ENCODE data around the gene TMEM74B.

TMEM74B gene

DNA sequence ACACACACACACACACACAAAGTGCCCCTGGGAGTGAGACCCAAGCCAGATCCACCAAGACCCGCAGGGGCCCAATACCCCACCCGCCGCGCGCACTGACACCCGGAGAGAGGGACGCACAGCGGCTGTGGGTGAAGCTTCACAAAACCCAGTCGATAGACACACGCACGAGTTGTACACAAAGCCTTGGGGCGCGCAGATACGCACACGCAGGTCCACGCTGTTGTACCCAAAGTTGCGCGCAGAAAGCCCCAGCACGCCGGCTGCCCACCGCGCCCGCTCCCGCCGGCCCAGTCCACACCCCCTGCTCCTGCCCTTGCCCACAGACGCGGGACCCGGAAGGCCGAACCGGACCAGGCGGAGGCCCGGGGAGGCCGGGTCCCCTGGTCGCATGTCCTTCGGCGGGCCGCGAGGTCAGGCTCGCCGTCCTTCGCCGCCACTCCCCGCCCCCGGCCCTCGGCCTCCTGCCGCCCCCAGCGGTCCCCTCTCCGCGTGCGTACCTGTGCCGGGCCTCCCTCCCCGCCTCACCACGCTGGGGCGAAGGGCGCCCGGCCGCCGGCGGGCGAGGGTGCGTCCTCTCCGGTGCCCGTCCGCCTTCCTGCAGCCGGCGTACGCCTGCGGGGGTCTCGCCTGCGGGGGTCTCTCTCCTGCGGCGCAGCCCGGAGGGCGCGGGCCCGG is at the start of gene TMEM74B:
TSS of gene TMEM74B (minus strand) at position 344 of the 678 bp plus-strand sequence. CDS start 1,180 bp downstream, outside the sequence.
- H3K4me3 ChIP-seq (ENCODE audit: control insufficient read depth, low read depth, low read length) = peak within 1 kb of the TSS; percentile 10
- TF ChIP-seq, protein P1, sequence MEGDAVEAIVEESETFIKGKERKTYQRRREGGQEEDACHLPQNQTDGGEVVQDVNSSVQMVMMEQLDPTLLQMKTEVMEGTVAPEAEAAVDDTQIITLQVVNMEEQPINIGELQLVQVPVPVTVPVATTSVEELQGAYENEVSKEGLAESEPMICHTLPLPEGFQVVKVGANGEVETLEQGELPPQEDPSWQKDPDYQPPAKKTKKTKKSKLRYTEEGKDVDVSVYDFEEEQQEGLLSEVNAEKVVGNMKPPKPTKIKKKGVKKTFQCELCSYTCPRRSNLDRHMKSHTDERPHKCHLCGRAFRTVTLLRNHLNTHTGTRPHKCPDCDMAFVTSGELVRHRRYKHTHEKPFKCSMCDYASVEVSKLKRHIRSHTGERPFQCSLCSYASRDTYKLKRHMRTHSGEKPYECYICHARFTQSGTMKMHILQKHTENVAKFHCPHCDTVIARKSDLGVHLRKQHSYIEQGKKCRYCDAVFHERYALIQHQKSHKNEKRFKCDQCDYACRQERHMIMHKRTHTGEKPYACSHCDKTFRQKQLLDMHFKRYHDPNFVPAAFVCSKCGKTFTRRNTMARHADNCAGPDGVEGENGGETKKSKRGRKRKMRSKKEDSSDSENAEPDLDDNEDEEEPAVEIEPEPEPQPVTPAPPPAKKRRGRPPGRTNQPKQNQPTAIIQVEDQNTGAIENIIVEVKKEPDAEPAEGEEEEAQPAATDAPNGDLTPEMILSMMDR (conservative IDR thresholded peaks at IDR 0.05; ENCODE audit: control insufficient read depth, insufficient read depth, low read depth, low read length) = no peak
- no peak for DNase-seq (ENCODE audit: low read depth)

DNA sequence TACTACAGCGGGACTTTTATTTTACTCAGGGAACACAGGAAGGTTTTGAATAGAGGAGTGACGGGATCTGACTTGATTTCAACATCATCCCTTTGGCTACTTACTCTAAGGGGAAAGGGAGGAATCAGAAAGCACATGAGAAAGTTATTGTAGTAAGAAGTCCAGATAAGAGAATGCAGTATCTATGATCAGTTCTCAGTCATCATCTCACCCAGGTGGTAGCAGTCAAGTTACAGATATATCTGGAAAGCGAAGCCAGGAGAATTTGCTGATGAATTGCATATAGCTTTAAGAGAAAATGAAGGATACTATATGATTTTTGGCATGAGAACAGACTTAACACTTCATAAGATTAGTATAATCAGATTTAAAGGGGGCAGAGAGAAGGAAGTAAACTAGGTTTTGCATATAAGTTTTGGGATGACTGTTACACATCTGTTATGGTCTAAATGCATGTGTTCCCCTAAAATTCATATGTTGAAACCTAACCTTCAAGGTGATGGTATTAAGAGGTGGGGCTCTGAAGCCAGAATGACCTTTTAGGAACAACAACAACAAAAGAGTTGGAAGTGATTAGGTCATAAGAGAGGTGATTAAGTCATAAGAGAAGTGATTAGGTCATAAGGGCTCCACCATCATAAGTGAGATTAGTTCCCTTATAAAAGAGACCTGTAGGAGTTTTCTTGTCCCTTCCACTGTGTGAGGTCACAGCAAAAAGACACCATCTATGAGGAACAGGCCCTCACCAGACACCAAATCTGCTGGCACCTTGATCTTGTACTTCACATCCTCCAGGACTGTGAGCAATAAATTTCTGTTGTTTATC is 47.7 kb upstream of the TMEM74B start:
- TF ChIP-seq, protein P1 (conservative IDR thresholded peaks at IDR 0.05; ENCODE audit: control insufficient read depth, insufficient read depth, low read depth, low read length) = no peak
- no peak for DNase-seq (ENCODE audit: low read depth)
- H3K4me3 ChIP-seq (ENCODE audit: control insufficient read depth, low read depth, low read length) = no peak overlapping the region

DNA sequence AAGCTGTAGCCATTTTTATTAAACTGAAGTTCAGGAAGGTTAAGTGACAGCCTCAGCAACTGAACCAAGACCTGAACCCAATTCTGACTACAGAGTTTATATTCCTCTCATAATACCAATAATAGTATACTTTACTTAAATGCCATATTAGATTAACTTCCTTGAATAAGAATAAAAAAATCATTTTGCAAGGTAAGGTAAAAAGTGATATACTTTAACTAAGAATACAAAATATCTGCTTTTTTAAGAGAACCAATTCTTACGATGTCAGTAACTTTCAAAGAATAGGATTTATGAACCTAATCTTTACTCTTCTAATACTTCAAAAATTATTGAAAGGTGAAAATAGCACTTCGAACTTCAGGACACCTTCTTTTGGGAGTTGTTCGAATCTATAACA is 44.8 kb upstream of the TMEM74B start:
- TF ChIP-seq, protein P1 (conservative IDR thresholded peaks at IDR 0.05; ENCODE audit: control insufficient read depth, insufficient read depth, low read depth, low read length) = no peak
- DNase-seq (ENCODE audit: low read depth) = no peak
- no peak overlapping the region for H3K4me3 ChIP-seq (ENCODE audit: control insufficient read depth, low read depth, low read length)

DNA sequence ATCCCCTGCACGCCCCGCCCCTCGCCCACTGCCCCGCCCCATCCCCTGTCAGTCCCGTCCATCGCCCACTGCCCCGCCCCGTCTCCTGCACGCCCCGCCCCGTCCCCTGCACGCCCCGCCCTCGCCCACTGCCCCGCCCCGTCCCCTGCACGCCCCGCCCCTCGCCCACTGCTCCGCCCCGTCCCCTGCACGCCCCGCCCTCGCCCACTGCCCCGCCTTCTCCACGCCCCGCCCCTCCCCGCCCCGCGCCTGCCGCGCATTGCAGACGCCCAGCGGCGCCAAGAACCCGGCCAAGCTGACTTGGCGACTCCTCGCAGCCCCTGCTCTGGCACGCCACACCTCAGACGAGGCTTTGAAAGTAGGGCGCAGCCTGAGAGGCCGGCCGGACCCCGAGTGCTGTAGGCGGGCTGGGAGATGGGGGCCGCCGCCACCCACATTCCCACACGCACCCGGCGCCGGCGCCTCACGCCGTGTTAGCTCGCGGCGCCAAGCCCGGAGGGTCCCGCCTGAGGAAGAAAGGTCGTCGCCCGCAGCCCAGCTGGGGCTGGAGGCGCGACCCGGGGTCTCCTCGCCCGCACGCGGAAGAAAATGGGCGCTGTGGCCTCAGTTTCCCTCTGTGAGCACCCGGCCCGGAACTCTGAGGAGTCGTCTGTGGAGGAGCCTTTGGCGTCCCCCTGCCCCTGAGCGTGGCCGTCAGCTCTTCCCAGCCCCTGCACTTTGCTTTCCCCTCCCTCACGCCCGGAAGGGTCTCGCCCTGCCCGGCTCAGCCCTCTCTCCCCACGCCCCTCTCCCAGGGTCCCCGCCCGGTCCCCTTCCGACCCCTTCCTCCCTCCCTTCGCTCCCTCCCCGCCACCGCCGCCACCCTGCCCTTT is 41.2 kb upstream of the TMEM74B start, which contains the start of gene RAD21L1:
TSS of gene RAD21L1 (plus strand) at position 262 of the 872 bp plus-strand sequence. CDS start 2,410 bp downstream, outside the sequence.
- TF ChIP-seq, protein P1 (conservative IDR thresholded peaks at IDR 0.05; ENCODE audit: control insufficient read depth, insufficient read depth, low read depth, low read length) = no peak
- peak within 1 kb of the TSS; percentile 55 for H3K4me3 ChIP-seq (ENCODE audit: control insufficient read depth, low read depth, low read length)
- peak; percentile 55 for DNase-seq (ENCODE audit: low read depth)

DNA sequence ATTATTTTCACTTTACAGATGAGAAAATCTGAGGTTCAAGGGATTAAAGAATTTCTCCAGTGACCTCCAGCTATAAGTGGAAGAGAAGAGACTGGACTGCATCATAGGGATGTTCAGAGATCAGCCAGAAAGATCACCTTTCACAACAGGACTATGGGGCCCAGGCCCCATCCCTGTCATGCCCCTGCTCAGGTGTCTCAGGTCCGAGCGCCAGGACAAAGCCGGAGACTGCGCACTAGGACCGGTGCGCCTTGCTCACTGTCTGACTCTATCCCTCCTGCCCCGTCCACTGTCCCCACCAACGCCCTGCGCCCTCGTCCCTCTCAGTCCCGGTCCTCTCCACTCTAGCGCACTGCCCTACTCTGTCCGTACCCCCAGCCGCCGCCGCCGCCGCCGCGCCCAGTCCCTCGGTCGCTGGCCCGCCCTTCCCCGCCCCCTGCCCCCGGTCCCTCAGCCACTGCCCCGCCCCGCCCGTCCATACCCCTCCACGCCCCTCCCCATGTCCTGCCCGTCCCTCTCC is 40.5 kb upstream of the TMEM74B start:
- no peak for DNase-seq (ENCODE audit: low read depth)
- TF ChIP-seq, protein P1 (conservative IDR thresholded peaks at IDR 0.05; ENCODE audit: control insufficient read depth, insufficient read depth, low read depth, low read length) = no peak
- H3K4me3 ChIP-seq (ENCODE audit: control insufficient read depth, low read depth, low read length) = peak overlapping the region; percentile 30
